ENCODE results near the gene LRCH3.

- no peak for TF ChIP-seq CREB1 (IDR thresholded peaks at IDR 0.05; ENCODE audit: low read depth)
- TF ChIP-seq EP300 (IDR thresholded peaks at IDR 0.05; ENCODE audit: borderline replicate concordance): no peak
- TF ChIP-seq YY1 (IDR thresholded peaks at IDR 0.05; ENCODE audit: low read depth): no peak
- TF ChIP-seq MAX (IDR thresholded peaks at IDR 0.05): no peak
- TF ChIP-seq REST (IDR thresholded peaks at IDR 0.05; ENCODE audit: low read depth): no peak
- TF ChIP-seq CEBPB (IDR thresholded peaks at IDR 0.05): no peak
Observed at GRCh38 chr3:197795200-197795599, 4.1 kb downstream of the LRCH3 start.
